GM19025 (cell line): ENCODE data around the gene AICDA.
"Not testable (repeated sequence)": the region's sequence is repeated elsewhere in the genome, so short reads cannot be mapped to it uniquely, and the experiment has no call there.

Experiments used
- ATAC-seq: cut with Tn5 transposase; IDR thresholded peaks from one replicate; pipeline ENCODE4 v1.9.1; 2021; ENCODE audit warnings: mild to moderate bottlenecking, low read depth, moderate library complexity; ENCODE audit not compliant: unreplicated experiment

Gene AICDA

DNA sequence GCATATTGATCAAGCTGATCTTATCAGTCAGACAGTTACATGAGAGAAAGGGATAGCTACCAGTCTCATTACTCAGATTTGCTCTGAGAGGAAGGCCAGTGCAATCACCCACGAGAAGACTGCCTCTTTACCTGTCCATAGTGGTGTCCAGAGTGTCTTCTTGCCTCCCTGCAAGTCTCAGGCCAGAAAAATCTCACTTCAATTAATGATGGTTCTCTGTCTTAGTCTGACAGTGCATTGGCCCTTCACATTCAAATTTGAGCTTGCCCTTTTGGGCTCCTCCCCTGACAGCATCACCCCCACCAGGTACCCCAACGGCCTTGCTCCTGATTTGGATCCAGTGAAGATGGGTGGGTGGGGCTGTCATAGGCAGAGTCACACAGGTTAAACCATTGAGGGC, at the start of gene AICDA:
Gene AICDA (minus strand): TSS at position 231 of the 400 bp plus-strand sequence. CDS start 92 bp downstream, at position 139.
- no peak for ATAC-seq

DNA sequence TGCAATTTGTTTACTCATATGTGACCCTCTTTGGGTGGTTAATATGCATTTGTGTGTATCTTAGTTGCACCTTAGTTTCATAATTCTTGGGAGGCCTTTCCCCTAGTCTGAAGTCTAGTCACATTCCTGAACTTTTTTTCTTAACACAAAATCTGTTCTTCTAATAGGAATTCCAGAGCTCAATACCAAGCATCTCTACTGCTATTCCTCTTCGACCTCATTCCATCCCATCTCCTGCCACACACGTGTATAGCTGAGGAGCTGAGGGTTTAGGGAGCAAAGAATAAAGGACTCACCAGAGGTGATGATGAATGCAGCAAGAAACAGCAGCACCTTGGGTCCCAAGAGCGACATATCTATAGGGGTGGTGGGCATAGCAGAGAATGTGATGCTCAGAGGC, 49.1 kb upstream of the AICDA start:
- no peak for ATAC-seq

DNA sequence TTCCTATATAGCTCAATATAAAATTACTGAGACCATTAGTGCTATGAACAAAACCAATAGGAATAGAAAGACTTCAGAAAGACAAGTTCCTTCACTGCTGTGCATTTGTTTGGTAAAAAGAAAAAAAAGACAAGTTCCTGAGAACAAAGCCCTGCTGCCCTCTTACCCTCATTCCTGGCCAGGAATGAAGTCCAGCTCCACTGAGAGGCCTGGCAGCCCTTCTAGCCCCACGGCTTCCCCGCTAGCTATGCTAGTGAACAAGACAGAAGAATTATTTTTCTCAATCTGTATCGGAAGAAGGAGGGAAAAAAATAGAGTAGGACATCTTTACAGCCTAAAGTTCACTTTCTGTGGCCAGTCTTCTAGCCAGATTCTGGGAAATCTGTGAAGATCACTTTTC, 48.4 kb upstream of the AICDA start:
- ATAC-seq = no peak

DNA sequence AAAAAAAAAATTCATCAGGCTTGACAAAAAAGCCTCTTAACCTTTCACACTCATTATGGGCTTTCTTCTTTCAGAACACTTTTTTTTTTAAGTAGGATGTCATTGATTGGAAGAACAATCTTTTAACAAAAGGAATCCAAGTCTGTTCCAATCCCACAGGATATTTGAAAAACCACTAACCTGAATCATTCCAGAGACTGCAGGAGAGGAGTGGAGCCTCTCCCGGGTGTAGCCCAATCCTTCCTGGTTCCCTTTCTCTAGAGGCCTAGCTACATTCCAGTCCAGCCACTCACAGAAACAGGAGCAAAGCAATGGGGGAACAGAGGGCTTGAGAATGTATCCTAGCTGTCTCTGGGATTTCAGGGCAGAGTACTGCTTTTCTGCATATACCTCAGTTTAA, 45.7 kb upstream of the AICDA start:
- ATAC-seq = no peak

DNA sequence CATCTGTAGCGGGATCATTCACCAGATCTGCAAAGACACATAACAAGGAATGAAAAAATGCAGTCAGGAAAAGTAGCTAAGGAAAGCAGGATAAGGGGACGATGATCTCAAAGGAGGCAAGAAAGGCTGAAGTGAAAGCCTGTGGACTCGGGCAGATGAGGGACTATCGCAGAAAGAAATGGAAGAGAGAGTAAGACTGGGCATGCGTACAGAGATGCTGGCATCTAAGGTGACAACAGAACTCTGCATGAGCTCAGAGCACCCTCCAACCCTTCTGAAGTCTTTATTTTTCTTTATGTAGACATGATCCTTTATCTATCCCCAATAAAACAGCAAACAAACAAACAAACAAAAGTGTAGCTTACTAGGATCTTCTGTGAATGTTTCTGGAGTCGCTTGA, 42.8 kb upstream of the AICDA start:
- ATAC-seq = no peak

DNA sequence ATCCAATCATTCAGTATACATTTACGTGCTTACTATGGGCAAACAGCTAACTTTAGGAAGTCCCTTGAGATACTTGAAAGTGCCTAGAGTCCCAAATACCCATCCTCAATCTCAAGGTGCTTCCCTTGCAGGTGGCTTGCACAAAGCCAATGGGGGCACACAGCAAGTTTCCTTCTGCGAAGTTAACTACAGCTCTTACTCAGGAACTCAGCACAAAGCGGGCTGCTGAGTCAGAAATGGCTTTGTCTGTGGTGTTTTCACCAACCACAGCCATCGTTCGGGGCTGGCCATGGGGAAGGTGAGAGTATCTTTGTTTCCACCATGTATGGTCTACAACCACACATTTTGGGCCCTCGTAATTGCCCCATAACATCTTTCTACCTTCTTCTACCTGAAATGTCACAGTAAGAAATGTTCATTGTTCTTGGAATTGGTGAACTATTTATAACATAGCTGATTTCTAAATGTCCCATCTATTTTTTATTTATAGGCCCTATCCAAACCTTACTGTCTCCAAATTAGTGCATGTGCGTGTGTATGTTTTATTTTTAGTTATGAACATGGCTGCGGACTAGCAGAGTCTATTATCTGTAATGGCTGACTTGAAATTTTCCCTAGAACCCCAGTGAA, 36.0 kb upstream of the AICDA start:
- ATAC-seq = peak; percentile 69

GRCh38 chr12:8647968-8648367, 35.3 kb upstream of the AICDA start:
- no peak for ATAC-seq

GRCh38 chr12:8644345-8645248, 31.9 kb upstream of the AICDA start:
- peak; percentile 56 for ATAC-seq

- no peak for ATAC-seq
These were observed 30.1 kb upstream of the AICDA start for GRCh38 chr12:8642775-8643174.

DNA sequence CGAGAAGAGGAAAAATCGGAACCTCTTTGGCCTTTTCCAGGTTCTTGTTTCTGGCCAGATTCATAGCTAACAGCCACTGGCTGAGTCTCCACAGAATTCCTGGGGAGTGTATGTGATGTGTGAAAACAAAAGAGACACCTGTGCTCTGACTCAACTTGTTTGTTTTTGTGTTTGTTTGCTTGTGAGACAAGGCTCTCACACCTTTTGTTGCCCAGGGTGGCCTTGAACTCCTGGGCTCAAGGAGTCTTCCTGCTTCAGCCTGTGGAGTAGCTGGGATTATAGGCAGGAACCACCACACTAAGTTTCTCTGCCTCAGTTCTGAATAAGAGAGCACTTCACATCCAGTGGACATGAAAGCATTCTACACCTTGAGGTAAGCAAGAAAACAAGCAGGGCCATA, 27.3 kb upstream of the AICDA start:
- ATAC-seq = no peak

DNA sequence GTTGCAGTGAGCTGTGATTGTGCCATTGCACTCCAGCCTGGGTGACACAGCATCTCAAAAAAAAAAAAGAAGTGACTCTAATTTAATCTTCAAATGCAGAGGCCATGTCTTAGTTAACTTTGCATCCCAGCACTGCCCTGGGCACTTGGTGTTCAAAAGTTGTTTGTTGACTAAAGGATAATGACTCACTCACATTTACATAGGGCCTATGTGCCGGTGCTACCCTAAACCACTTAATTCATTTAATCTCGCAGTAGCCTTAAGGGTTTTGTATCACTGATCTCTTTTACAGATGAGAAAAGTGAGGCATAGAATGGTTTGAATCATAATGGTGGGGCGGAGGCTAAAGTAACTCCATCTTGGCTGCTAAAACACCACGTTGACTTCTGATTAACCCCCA, 26.3 kb upstream of the AICDA start:
- no peak for ATAC-seq

DNA sequence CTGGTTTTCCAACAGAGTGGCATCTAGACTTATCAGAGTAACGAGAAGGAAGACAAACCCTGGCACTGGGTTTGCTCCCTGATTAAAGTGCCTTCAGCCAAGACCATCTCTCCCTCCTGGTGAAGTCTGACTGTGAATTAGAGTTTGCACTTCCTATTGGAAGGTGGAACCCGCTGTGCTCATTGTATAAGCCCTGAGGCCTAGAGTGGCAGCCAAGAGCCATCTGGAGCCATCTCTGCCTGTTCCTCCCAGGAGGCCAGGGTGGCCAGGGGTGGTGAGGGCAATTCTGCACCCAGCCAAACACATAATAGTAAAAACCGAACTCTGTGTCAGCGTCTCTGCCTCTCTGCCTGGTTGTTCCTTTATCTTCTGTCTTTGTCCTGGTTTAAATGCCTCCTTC, 25.0 kb upstream of the AICDA start:
- no peak for ATAC-seq

DNA sequence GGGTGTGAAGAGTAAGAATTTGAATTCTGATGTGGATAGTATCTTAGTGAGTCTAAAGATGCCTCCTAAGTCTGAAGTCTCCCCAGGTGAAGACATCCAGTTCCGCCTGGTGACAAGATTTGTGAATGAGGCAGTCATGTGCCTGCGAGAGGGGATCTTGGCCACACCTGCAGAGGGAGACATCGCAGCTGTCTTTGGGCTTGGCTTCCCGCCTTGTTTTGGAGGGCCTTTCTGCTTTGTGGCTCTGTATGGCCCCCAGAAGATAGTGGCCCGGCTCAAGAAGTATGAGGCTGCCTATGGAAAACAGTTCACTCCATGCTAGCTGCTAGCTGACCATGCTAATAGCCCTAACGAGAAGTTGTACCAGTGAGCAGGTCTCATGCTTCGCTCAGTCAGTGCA, 24.6 kb upstream of the AICDA start:
- no peak for ATAC-seq

GRCh38 chr12:8636581-8636980, 23.9 kb upstream of the AICDA start:
- ATAC-seq = no peak

DNA sequence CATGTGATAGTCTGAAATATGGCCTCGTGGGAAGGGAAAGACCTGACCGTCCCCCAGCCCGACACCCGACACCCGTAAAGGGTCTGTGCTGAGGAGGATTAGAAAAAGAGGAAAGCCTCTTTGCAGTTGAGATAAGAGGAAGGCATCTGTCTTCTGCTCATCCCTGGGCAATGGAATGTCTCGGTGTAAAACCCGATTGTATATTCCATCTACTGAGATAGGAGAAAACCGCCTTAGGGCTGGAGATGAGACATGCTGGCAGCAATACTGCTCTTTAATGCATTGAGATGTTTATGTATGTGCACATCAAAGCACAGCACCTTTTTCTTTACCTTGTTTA, 23.3 kb upstream of the AICDA start:
- not testable (repeated sequence) for ATAC-seq

DNA sequence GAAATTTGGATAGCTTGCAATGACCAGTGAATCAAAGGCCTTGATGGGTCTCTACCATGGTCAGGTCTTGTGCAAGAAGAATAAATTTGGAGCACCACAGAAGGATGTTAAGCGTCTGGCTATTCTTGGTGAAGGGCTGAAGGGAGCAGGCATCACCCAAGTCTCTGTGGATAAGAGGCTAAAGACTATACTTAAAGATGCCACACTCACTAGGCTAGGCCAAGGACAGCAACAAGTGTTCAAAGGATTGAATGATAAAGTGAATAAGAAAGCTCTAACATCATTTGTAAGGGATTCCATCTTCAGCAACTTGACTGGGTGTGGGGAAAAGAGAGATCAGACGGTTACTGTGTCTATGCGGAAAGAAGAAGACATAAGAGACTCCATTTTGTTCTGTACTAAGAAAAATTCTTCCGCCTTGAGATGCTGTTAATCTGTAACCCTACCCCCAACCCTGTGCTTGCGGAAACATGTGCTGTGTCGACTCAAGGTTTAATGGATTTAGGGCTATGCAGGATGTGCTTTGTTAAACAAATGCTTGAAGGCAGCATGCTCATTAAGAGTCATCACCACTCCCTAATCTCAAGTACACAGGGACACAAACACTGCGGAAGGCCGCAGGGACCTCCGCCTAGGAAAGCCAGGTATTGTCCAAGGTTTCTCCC, 22.8 kb upstream of the AICDA start:
- ATAC-seq = not testable (repeated sequence)

- no peak for ATAC-seq
These were observed 17.5 kb upstream of the AICDA start for GRCh38 chr12:8630131-8630530.

DNA sequence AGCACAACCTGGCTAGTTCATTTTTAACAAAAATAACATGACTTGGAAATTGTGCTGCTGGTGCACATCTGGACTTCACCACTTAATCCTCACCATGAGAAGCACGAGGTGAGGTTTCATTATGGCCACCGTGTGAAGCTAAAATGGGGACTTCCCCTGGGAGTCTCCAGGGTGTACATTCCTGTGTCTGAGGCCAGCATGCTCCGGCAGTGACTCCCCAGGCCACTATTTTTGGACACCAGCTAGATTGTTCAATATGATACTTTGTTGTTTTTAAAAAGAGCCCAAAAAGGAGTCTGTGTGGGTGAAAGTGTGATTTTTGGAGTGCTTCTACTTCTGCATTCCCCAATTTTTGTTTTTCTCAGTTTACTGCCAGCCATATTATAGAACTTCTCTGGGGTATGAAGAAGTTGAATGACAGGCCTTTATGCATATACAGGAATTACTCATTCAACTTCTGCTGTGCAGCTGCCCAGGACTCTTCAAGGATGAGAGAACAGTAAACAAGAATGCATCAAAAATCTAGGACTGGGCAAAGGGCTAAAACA, 16.9 kb upstream of the AICDA start:
- ATAC-seq = peak; percentile 94

GRCh38 chr12:8628731-8629130, 16.1 kb upstream of the AICDA start:
- no peak for ATAC-seq

- ATAC-seq = not testable (repeated sequence)
These were observed 12.1 kb upstream of the AICDA start for GRCh38 chr12:8624750-8625149.

DNA sequence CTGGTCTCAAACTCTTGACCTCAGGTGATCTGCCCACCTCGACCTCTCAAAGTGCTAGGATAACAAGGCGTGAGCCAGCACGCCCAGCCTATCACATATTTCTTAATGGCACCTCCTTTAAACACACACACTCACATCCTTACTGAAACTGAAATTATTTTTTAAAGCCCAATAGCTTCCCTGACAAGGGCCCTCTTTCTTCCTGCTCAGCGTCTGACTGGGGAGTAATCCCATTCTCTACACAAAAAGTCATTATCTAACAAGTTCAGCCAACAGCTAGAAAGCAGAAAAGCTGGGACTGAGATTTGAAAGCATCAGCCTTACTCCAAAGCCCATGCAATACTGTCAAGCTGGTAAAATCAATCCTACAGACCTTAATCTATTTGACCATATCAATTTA, 10.0 kb upstream of the AICDA start:
- ATAC-seq = no peak
